CD14-positive monocyte (primary cell): Measurements from ENCODE around the gene TSPYL2. TPM values are rescaled to one million over a fixed set of nuclear protein-coding genes. Genes with fewer than 3 reads are reported as not detected.
A peak's percentile ranks its signal among the peaks of the same experiment; 100 is the strongest.

ENCODE experiments used
- DNase-seq, 3 donors: peaks; one replicate each; pipeline ENCODE4 v3.0.0-alpha.2; 2011 to 2022
- H2AFZ ChIP-seq: 2 replicates; pipeline ENCODE4 v1.6.0; 2012; ENCODE audit warnings: mild to moderate bottlenecking, low read depth, low read length, inconsistent platforms; ENCODE audit not compliant: insufficient read depth, poor library complexity, severe bottlenecking
- H3K27ac ChIP-seq, 2 donors: 1 replicate in 1 of 2; 2 replicates in 1 of 2; pipeline ENCODE4 v1.5.1; 2012 to 2013; ENCODE audit warnings: low read length in 2 of 2, control low read depth in 1 of 2, inconsistent platforms in 1 of 2, low read depth in 1 of 2, mild to moderate bottlenecking in 1 of 2
- H3K27me3 ChIP-seq, 2 donors: one replicate each; pipeline versions ENCODE4 v1.6.0 to v1.6.1; 2011 to 2013; ENCODE audit warnings: low read length in 2 of 2; ENCODE audit not compliant: control insufficient read depth in 2 of 2, insufficient read depth in 2 of 2
- H3K36me3 ChIP-seq, 2 donors: replicated peaks in 1 of 2; 1 replicate in 1 of 2; 2 replicates in 1 of 2; pipeline versions ENCODE4 v1.5.1 to v1.6.1; 2012 to 2013; ENCODE audit warnings: low read length in 2 of 2, control low read depth in 1 of 2, inconsistent platforms in 1 of 2, mild to moderate bottlenecking in 1 of 2; ENCODE audit not compliant: insufficient read depth in 2 of 2, control insufficient read depth in 1 of 2
- H3K4me1 ChIP-seq, 2 donors: 1 replicate in 1 of 2; 2 replicates in 1 of 2; pipeline versions ENCODE4 v1.5.1 to v1.6.1; 2012 to 2013; ENCODE audit warnings: low read length in 2 of 2, control low read depth in 1 of 2, inconsistent platforms in 1 of 2, mild to moderate bottlenecking in 1 of 2, moderate library complexity in 1 of 2; ENCODE audit not compliant: insufficient read depth in 2 of 2, control insufficient read depth in 1 of 2
- H3K4me2 ChIP-seq: replicated peaks from 2 replicates; pipeline ENCODE3; 2012; ENCODE audit warnings: low read length, moderate library complexity, mild to moderate bottlenecking; ENCODE audit not compliant: poor library complexity, severe bottlenecking; ENCODE audit errors: extremely low read depth
- H3K4me3 ChIP-seq, 3 experiments: fragments of 200-600 bp in 1 of 3; sonication (generic) in 1 of 3; replicated peaks in 1 of 3; 1 replicate in 2 of 3; 2 replicates in 1 of 3; pipeline ENCODE4 v1.5.1; 2011 to 2013; ENCODE audit warnings: low read length in 3 of 3, mild to moderate bottlenecking in 3 of 3, control low read depth in 2 of 3, low read depth in 2 of 3, inconsistent platforms in 1 of 3, moderate library complexity in 1 of 3
- H3K79me2 ChIP-seq: 2 replicates; pipeline ENCODE4 v1.6.0; 2012; ENCODE audit warnings: mild to moderate bottlenecking, control low read depth, inconsistent platforms, low read length, moderate library complexity; ENCODE audit not compliant: insufficient read depth
- H3K9ac ChIP-seq: 2 replicates; pipeline ENCODE4 v1.6.0; 2017; ENCODE audit warnings: low read length, mild to moderate bottlenecking; ENCODE audit not compliant: insufficient read depth, poor library complexity, severe bottlenecking
- H3K9me3 ChIP-seq, 2 donors: replicated peaks in 1 of 2; 1 replicate in 1 of 2; 2 replicates in 1 of 2; pipeline versions ENCODE4 v1.5.1 to v1.6.1; 2012 to 2013; ENCODE audit warnings: low read length in 2 of 2, control low read depth in 1 of 2; ENCODE audit not compliant: control insufficient read depth in 1 of 2, insufficient read depth in 1 of 2
- H4K20me1 ChIP-seq: 2 replicates; pipeline ENCODE4 v1.6.0; 2012; ENCODE audit warnings: mild to moderate bottlenecking, low read length, control low read depth, moderate library complexity; ENCODE audit not compliant: insufficient read depth
- H3K27ac Mint-ChIP-seq, 7 donors: one replicate each; pipeline ENCODE4 v1.8.0; 2020; ENCODE audit warnings: mild to moderate bottlenecking in 7 of 7, mixed read lengths in 7 of 7, moderate library complexity in 6 of 7, inconsistent platforms in 2 of 7
- H3K27me3 Mint-ChIP-seq, 3 donors: one replicate each; pipeline ENCODE4 v1.8.0; 2021 to 2022; ENCODE audit warnings: low read depth in 3 of 3, mild to moderate bottlenecking in 3 of 3, mixed read lengths in 3 of 3, moderate library complexity in 3 of 3, inconsistent platforms in 1 of 3
- H3K36me3 Mint-ChIP-seq, 2 donors: one replicate each; pipeline ENCODE4 v1.8.0; 2020; ENCODE audit warnings: mixed read lengths in 2 of 2, inconsistent platforms in 1 of 2, mild to moderate bottlenecking in 1 of 2
- H3K4me1 Mint-ChIP-seq: one replicate; pipeline ENCODE4 v1.8.0; 2020; ENCODE audit warnings: mild to moderate bottlenecking, mixed read lengths
- H3K4me3 Mint-ChIP-seq, 2 donors: one replicate each; pipeline ENCODE4 v1.8.0; 2020; ENCODE audit warnings: mild to moderate bottlenecking in 2 of 2, mixed read lengths in 2 of 2, moderate library complexity in 1 of 2
- H3K9me3 Mint-ChIP-seq, 7 donors: one replicate each; pipeline ENCODE4 v1.8.0; 2020 to 2022; ENCODE audit warnings: mixed read lengths in 7 of 7, mild to moderate bottlenecking in 6 of 7, moderate library complexity in 6 of 7, inconsistent platforms in 2 of 7
- CTCF ChIP-seq: fragments of 200-600 bp; IDR thresholded peaks from one replicate; pipeline ENCODE4 v1.8.0; 2022; ENCODE audit warnings: antibody characterized with exemption, mild to moderate bottlenecking
- WGBS: methylation state at CpG from one replicate; pipeline ENCODE4 v1.1.5; 2013; ENCODE audit warnings: missing lambda C conversion rate; ENCODE audit not compliant: insufficient coverage; 5-methylcytosine and 5-hydroxymethylcytosine counted together
- intact Hi-C, 2 donors: fragments of 100-400 bp; cut with micrococcal nuclease; formaldehyde crosslinking; loops; one replicate each; pipeline versions ENCODE4 v1.15.0 to v1.15.1; 2023
- polyA plus RNA-seq, 3 donors: library from polyadenylated mRNA; depleted of rRNA in 1 of 3; unstranded in 2 of 3; stranded (reverse) in 1 of 3; fragments of 300-500 nt in 2 of 3; fragments of >200 nt in 1 of 3; fragmentation: Illumina TruSeq in 2 of 3; gene quantifications; 1 replicate in 2 of 3; 2 replicates in 1 of 3; pipeline ENCODE4 v1.2.3, GENCODE V29; 2012 to 2021

Gene TSPYL2
- polyA plus RNA-seq, 3 donors, result 0.33 to 29.4 (median 0.40) TPM

GRCh38 chrX:53088136-53088974 is 6.2 kb downstream of the TSPYL2 start:
- Histone ChIP-seq H2AFZ (no peak overlapping the region), H3K4me3 (peak overlapping the region in 1 of 3 experiments; percentile 45), H3K4me1 (peaks cover 21 to 28% of the 10 kb centered on the region in 2 donors), H3K9me3 (no peaks in the 10 kb centered on the region), H3K27ac (no peak overlapping the region), H3K27me3 (no peaks in the 10 kb centered on the region), H3K36me3 (no peaks in the 10 kb centered on the region), H3K4me2 (peak overlapping the region; percentile 47), H3K79me2 (no peaks in the 10 kb centered on the region), H4K20me1 (no peaks in the 10 kb centered on the region), H3K9ac (no peak overlapping the region)
- intact Hi-C loops, result no loop called here
- Mint-ChIP-seq H3K9me3 (peaks cover 0 to 6% (median 0%) of the 10 kb centered on the region in 7 donors), H3K27ac (peak overlapping the region in 3 of 7 donors; percentile 37 to 75 (median 54)), H3K36me3 (peaks cover 0 to 20% of the 10 kb centered on the region in 2 donors), H3K4me1 (peaks cover 28% of the 10 kb centered on the region), H3K4me3 (peak overlapping the region; percentile 59 to 83), H3K27me3 (peaks cover 11 to 30% (median 15%) of the 10 kb centered on the region in 3 donors)
- TF ChIP-seq CTCF, result no peak
- 34% methylated on average over 22 of the region's 51 CpGs for WGBS
- peak in 2 of 3 donors; percentile 15 to 50 for DNase-seq

- Histone ChIP-seq H3K4me1 (peaks cover 24 to 30% of the 10 kb centered on the region in 2 donors), H3K27me3 (no peaks in the 10 kb centered on the region), H3K36me3 (no peaks in the 10 kb centered on the region), H3K4me3 (peak overlapping the region in 1 of 3 experiments; percentile 45), H3K9ac (no peak overlapping the region), H3K27ac (no peak overlapping the region), H3K4me2 (peak overlapping the region; percentile 47), H3K79me2 (no peaks in the 10 kb centered on the region), H4K20me1 (no peaks in the 10 kb centered on the region), H3K9me3 (no peaks in the 10 kb centered on the region), H2AFZ (no peak overlapping the region)
- peaks cover 0 to 6% (median 0%) of the 10 kb centered on the region in 7 donors for H3K9me3 Mint-ChIP-seq
- peaks cover 9 to 22% (median 12%) of the 10 kb centered on the region in 3 donors for H3K27me3 Mint-ChIP-seq
- WGBS, result 50% methylated on average over 2 of the region's 11 CpGs
- peak in 2 of 3 donors; percentile 30 to 55 for DNase-seq
- peak overlapping the region in 1 of 7 donors; percentile 37 for H3K27ac Mint-ChIP-seq
- peak; percentile 74 for TF ChIP-seq CTCF
- H3K4me3 Mint-ChIP-seq, result peak overlapping the region; percentile 59 to 83
- intact Hi-C loops, result no loop called here
- H3K4me1 Mint-ChIP-seq, result peaks cover 27% of the 10 kb centered on the region
- H3K36me3 Mint-ChIP-seq, result peaks cover 0 to 16% of the 10 kb centered on the region in 2 donors
Measured at GRCh38 chrX:53089224-53089842, 7.2 kb downstream of the TSPYL2 start.
